Measurements from ENCODE around the gene ABLIM1.

GRCh38 chr10:114399576-114399975 lies 258.5 kb downstream of the ABLIM1 start:
- no peak for TF ChIP-seq CTCF (conservative IDR thresholded peaks at IDR 0.05 in 1 of 2, IDR thresholded peaks at IDR 0.05 in 1 of 2; ENCODE audit: low read depth in 1 of 2, low read length in 2 of 2)
- TF ChIP-seq EZH2 (IDR thresholded peaks at IDR 0.05; ENCODE audit: low read length, missing control alignments) = no peak

All from fibroblast of lung (primary cell).